MG63 (cell line): ENCODE results near the gene TMTC2. TPM values are rescaled to one million over a fixed set of nuclear protein-coding genes. Genes with fewer than 3 reads are reported as not detected.
"Not testable (repeated sequence)": the region's sequence is repeated elsewhere in the genome, so short reads cannot be mapped to it uniquely, and the experiment has no call there.

Experiments
- DNase-seq: peaks from one replicate; pipeline ENCODE4 v3.0.0-alpha.2; 2020
- H3K27me3 ChIP-seq: fragments of 250-450 bp; sonication (Bioruptor Pico); 2 replicates; pipeline ENCODE4 v1.5.1; 2020; ENCODE audit warnings: mild to moderate bottlenecking, moderate library complexity
- H3K36me3 ChIP-seq: fragments of 250-450 bp; sonication (Bioruptor Pico); 2 replicates; pipeline ENCODE4 v1.5.1; 2020; ENCODE audit warnings: mild to moderate bottlenecking, moderate library complexity
- H3K4me3 ChIP-seq: fragments of 250-450 bp; sonication (Bioruptor Pico); 2 replicates; pipeline ENCODE4 v1.5.1; 2020; ENCODE audit warnings: mild to moderate bottlenecking, moderate library complexity
- H3K9me3 ChIP-seq: fragments of 250-450 bp; sonication (Bioruptor Pico); 2 replicates; pipeline ENCODE4 v1.5.1; 2020; ENCODE audit warnings: mild to moderate bottlenecking, moderate library complexity
- total RNA-seq: library from RNA; depleted of rRNA; stranded (reverse); fragments of >200 nt; shearing (Covaris generic); gene quantifications from 2 replicates; pipeline ENCODE4 v1.2.3, GENCODE V29; 2014; ENCODE audit warnings: low replicate concordance

The TMTC2 gene
- total RNA-seq, 1 experiment from 2014 or later, result 1.8 TPM

GRCh38 chr12:82797480-82797879 is 110.8 kb downstream of the TMTC2 start:
- no peaks in the 10 kb centered on the region for H3K36me3 ChIP-seq

DNA sequence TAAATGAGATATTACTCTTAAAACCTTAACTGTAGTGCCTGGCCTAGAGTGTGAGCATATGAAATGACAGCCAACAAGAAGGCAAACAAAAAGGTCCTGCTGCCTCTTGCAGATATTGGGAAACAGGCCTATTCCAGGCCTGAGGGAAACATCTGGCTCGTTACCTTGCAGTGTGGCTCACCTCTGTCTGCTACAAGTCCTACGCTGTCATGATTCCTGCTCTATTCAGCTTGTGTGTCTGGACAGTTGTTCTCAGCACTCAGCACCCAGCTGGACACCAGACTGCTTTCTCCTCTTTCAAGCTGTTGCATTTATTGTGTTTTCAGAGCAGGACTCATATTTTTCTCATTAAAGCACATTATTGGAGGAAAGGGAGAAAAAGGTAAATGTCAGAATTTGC is 113.5 kb downstream of the TMTC2 start:
- H3K9me3 ChIP-seq, result no peaks in the 10 kb centered on the region
- no peaks in the 10 kb centered on the region for H3K27me3 ChIP-seq
- H3K36me3 ChIP-seq, result no peaks in the 10 kb centered on the region
- H3K4me3 ChIP-seq, result no peak overlapping the region
- no peak for DNase-seq

More at GRCh38 chr12:82797480-82797879, 110.8 kb downstream of the TMTC2 start:
- no peaks in the 10 kb centered on the region for H3K9me3 ChIP-seq
- H3K4me3 ChIP-seq, result no peak overlapping the region
- H3K27me3 ChIP-seq, result no peaks in the 10 kb centered on the region
- DNase-seq, result no peak

DNA sequence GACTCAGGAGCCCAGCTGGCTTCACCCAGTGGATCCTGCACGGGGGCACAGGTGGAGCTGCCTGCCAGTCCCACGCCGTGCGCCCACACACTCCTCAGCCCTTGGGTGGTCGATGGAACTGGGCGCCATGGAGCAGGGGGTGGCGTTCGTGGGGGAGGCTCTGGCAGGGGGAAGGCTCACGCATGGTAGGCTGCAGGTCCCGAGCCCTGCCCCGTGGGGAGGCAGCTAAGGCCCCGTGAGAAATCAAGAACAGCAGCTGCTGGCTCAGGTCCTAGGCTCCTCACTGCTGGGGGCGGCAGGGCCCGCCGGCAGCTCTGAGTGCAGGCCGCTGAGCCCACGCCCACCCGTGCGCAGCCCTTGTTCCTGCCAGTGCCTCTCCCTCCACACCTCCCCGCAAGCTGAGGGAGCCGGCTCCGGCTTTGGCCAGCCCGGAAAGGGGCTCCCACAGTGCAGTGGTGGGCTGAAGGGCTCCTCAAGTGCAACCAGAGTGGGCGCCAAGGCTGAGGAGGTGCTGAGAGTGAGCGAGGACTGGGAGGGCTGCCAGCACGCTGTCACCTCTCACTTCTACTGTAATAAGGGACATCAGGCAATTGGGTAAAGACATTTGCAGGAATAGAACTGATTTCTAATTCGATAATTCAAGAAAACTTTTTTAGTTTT is 115.4 kb downstream of the TMTC2 start:
- H3K27me3 ChIP-seq, result no peaks in the 10 kb centered on the region
- H3K36me3 ChIP-seq, result no peaks in the 10 kb centered on the region
- DNase-seq, result no peak

DNA sequence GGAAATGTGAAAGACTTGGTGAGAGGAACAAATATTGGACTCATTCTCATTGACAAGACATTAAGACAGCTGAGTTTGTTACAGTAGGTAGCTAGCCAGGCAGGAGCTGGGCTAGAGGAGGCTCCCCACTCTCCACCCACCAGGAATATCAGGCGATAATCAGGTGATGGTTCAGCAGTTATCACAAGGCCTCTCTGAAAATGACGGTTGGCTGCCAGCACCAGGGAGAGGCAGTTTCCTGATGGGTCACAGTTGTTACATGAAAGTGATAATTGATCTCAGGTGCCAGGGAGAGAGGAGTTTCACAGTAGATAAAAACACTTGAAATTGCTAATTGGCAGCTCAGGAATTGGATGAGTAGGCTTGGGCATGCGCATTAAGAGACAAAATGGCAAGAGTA is 116.5 kb downstream of the TMTC2 start:
- Histone ChIP-seq H3K27me3 (no peaks in the 10 kb centered on the region), H3K4me3 (no peak overlapping the region), H3K36me3 (no peaks in the 10 kb centered on the region), H3K9me3 (no peaks in the 10 kb centered on the region)
- no peak for DNase-seq

More for the DNA sequence above, 115.4 kb downstream of the TMTC2 start:
- Histone ChIP-seq H3K4me3 (no peak overlapping the region), H3K9me3 (no peaks in the 10 kb centered on the region)

DNA sequence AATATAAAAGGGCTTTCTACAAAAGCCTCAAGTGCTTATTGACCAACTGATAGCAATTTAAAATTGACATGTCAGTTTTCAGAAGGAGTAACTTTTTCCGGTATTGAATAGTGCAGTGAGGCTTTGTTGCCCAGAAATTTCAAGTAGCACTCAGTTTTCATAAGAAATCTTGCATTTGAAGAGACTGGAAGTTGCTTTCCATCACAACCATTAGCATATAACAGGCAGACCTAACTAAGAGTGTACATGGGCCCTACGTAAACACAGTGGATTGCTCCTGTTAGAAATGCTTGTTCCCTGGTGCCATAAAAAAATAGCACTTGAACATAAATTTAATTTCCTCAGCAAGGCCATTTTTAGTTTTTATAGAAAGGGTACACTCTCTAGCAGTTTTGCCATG is 117.9 kb downstream of the TMTC2 start:
- Histone ChIP-seq H3K4me3 (no peak overlapping the region), H3K27me3 (no peaks in the 10 kb centered on the region), H3K9me3 (no peaks in the 10 kb centered on the region), H3K36me3 (no peaks in the 10 kb centered on the region)
- no peak for DNase-seq

- H3K4me3 ChIP-seq, H3K36me3 ChIP-seq, H3K27me3 ChIP-seq, H3K9me3 ChIP-seq, DNase-seq: not testable (repeated sequence)
Measured at GRCh38 chr12:82805004-82805403, 118.3 kb downstream of the TMTC2 start.

DNA sequence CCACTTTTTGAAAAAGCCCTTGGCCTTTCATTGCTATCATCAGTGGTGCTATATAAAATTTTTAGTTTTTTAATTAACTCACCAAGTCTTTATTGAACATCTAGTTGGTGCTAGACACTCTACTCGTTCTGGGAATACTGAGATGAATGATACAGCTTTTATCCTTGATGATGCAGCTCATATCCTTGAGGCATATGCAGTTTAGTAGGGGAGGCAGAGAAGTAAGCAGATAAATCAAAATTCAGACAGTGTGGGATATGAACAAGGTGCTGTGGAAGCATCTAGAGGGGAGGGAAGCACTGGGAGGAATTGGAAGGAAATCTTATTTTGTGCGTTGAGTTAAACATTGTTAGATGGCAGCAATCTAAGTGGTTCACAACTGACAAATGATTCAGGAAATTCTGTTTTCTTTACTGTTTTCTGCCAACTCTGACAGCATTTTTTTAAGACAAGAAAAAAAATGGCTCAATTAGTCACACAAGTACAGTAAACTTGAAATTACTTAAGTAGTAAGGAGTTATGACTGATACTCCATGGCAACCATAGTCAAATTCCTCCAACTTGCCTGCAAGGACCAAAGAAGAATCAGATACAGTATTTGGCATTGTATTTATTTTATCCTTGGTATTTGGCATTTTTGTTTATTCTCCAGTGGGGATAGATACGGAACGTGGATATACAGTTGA is 119.2 kb downstream of the TMTC2 start:
- Histone ChIP-seq H3K27me3 (no peaks in the 10 kb centered on the region), H3K9me3 (no peaks in the 10 kb centered on the region), H3K36me3 (no peaks in the 10 kb centered on the region), H3K4me3 (no peak overlapping the region)
- no peak for DNase-seq

DNA sequence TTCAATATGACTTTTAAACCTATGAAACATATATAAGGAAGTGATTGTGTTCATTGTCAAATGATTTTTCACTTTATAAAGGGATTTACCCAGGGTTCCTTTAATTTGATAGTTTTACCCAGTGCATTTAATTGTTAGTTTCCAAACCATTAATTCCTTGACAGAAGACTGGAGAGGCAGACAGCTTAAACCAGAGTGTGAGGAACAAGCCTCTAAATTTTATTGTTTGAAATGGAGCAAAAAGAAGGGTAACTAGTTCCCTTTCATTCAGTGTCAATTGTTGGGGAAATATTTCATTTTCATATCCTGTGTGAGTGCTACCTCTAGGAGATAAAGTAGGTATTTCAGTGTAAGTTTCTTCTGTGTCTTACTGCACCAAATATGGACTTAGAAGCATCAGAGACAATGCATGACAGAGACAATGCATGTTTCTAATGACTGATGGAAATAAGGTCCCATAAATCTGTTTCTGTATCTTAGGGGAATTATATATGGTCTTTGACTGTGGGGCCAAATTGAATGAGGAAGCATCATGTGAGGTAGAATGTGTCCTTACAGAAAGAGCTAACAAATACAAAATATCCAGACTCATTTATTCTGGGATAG is 120.5 kb downstream of the TMTC2 start:
- Histone ChIP-seq H3K4me3 (no peak overlapping the region), H3K27me3 (no peaks in the 10 kb centered on the region), H3K36me3 (no peaks in the 10 kb centered on the region), H3K9me3 (no peaks in the 10 kb centered on the region)
- DNase-seq, result no peak

DNA sequence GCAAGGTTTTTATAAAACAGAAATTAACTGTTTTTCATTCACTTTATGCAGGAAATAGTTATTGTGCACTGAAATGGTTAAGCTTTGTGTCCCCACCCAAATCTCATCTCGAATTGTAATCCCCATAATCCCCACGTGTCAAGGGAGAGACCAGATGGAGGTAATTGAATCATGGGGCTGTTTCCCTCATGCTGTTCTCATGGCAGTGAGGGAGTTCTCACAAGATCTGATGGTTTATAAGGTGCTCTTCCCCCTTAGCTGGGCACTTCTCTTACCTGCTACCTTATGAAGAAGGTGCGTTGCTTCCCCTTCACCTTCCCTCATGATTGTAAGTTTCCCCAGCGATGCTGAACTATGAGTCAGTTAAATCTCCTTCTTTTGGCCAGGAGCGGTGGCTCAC is 123.9 kb downstream of the TMTC2 start:
- Histone ChIP-seq H3K27me3 (no peaks in the 10 kb centered on the region; the same call in 1 of the 2 replicates), H3K36me3 (no peaks in the 10 kb centered on the region), H3K9me3 (no peaks in the 10 kb centered on the region), H3K4me3 (no peak overlapping the region)
- DNase-seq, result no peak

DNA sequence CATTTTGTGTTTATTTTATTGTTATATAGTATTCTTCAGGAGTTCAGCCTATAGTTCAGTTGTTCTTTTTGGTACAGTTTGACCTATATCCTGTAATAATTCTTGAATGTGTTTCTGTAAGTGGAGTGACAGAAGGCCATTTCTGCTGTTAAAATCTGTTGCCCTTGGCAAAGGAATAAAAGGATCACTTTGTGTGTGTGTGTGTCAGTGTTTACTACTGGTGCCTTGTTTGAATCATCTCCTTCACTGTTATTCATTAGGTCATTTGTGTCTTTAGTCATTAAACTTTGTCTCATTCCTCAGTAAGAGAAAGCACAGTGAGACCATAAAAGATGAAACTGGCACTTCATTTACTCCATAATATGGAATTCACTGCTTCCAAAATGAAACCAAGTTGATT is 130.7 kb downstream of the TMTC2 start:
- DNase-seq, result no peak
- Histone ChIP-seq H3K4me3 (no peak overlapping the region), H3K36me3 (no peaks in the 10 kb centered on the region), H3K27me3 (no peaks in the 10 kb centered on the region; the same call in 1 of the 2 replicates), H3K9me3 (no peaks in the 10 kb centered on the region)

GRCh38 chr12:82818271-82819035 is 131.7 kb downstream of the TMTC2 start:
- Histone ChIP-seq H3K4me3 (no peak overlapping the region), H3K9me3 (no peaks in the 10 kb centered on the region), H3K27me3 (no peaks in the 10 kb centered on the region), H3K36me3 (no peaks in the 10 kb centered on the region)
- DNase-seq, result no peak

- Histone ChIP-seq H3K4me3 (no peak overlapping the region), H3K36me3 (no peaks in the 10 kb centered on the region), H3K27me3 (no peaks in the 10 kb centered on the region), H3K9me3 (no peaks in the 10 kb centered on the region)
- no peak for DNase-seq
Measured at GRCh38 chr12:82826505-82826904, 139.8 kb downstream of the TMTC2 start.

- Histone ChIP-seq H3K36me3 (no peaks in the 10 kb centered on the region), H3K9me3 (no peaks in the 10 kb centered on the region), H3K4me3 (no peak overlapping the region), H3K27me3 (no peaks in the 10 kb centered on the region)
- no peak for DNase-seq
Measured at GRCh38 chr12:82832096-82832495, 145.4 kb downstream of the TMTC2 start.

DNA sequence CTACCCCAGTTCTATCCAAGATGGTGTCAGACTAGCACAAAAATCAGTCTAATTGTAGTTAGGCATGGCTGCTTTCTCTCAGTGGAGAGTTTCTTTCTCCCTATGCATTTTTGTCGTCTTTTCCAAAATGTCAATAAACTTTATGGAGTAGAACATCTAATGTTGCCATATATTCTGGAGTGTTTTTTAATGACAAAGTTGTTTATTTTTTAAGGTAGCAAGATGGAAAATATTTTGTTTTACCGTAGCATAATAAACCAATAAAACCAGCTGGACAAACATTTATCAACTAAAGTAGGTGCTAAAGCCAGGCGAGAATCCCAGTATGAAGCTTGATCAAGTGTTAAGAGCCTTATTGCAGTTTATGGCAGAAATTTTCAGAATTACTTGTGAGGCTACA is 146.3 kb downstream of the TMTC2 start:
- DNase-seq, result no peak
- H3K27me3 ChIP-seq, result no peaks in the 10 kb centered on the region
- no peaks in the 10 kb centered on the region for H3K36me3 ChIP-seq
- no peaks in the 10 kb centered on the region for H3K9me3 ChIP-seq
- H3K4me3 ChIP-seq, result no peak overlapping the region

GRCh38 chr12:82833481-82833880 is 146.8 kb downstream of the TMTC2 start:
- Histone ChIP-seq H3K27me3 (no peaks in the 10 kb centered on the region), H3K36me3 (no peaks in the 10 kb centered on the region), H3K4me3 (no peak overlapping the region), H3K9me3 (no peaks in the 10 kb centered on the region)
- DNase-seq, result no peak

GRCh38 chr12:82835217-82835616 is 148.5 kb downstream of the TMTC2 start:
- DNase-seq, result no peak
- H3K27me3 ChIP-seq, result no peaks in the 10 kb centered on the region
- no peaks in the 10 kb centered on the region for H3K9me3 ChIP-seq
- H3K4me3 ChIP-seq, result no peak overlapping the region
- H3K36me3 ChIP-seq, result no peaks in the 10 kb centered on the region

- H3K4me3 ChIP-seq, result no peak overlapping the region
- no peaks in the 10 kb centered on the region for H3K36me3 ChIP-seq
- no peaks in the 10 kb centered on the region for H3K9me3 ChIP-seq
- no peaks in the 10 kb centered on the region for H3K27me3 ChIP-seq
- DNase-seq, result no peak
Measured at GRCh38 chr12:82838131-82838551, 151.4 kb downstream of the TMTC2 start.
